ACC112 (cell line): ENCODE data around the gene NMNAT2.
"Not testable (repeated sequence)": the region's sequence is repeated elsewhere in the genome, so short reads cannot be mapped to it uniquely, and the experiment has no call there.

Source experiments
- H2AFZ ChIP-seq: fragments of 200-600 bp; sonication (generic); one replicate; pipeline ENCODE4 v1.6.0; 2017; ENCODE audit warnings: antibody characterized with exemption, low read length; ENCODE audit not compliant: unreplicated experiment
- H3K27ac ChIP-seq: fragments of 200-600 bp; sonication (generic); 2 replicates; pipeline ENCODE4 v1.5.1; 2014; ENCODE audit warnings: low read depth, mild to moderate bottlenecking, antibody characterized with exemption, low read length, moderate library complexity
- H3K27me3 ChIP-seq: fragments of 200-600 bp; sonication (generic); 2 replicates; pipeline ENCODE4 v1.6.1; 2014; ENCODE audit warnings: mild to moderate bottlenecking, antibody characterized with exemption, low read length, moderate library complexity, mixed read lengths; ENCODE audit not compliant: insufficient read depth
- H3K36me3 ChIP-seq: fragments of 200-600 bp; sonication (generic); 2 replicates; pipeline ENCODE4 v1.6.1; 2016; ENCODE audit warnings: mild to moderate bottlenecking, antibody characterized with exemption, low read length, moderate library complexity, mixed read lengths; ENCODE audit not compliant: insufficient read depth
- H3K4me1 ChIP-seq: fragments of 200-600 bp; sonication (generic); one replicate; pipeline ENCODE4 v1.6.1; 2016; ENCODE audit warnings: low read length, mixed read lengths; ENCODE audit not compliant: insufficient read depth, unreplicated experiment, control insufficient read depth
- H3K4me3 ChIP-seq: fragments of 200-600 bp; sonication (generic); 2 replicates; pipeline ENCODE4 v1.5.1; 2014; ENCODE audit warnings: mild to moderate bottlenecking, low read depth, low read length
- H3K79me2 ChIP-seq: fragments of 200-600 bp; sonication (generic); one replicate; pipeline ENCODE4 v1.6.0; 2016; ENCODE audit warnings: low read length; ENCODE audit not compliant: control insufficient read depth, unreplicated experiment, insufficient read depth

NMNAT2 gene

GRCh38 chr1:183419399-183419798, 1.2 kb upstream of the NMNAT2 start:
- Histone ChIP-seq H3K27me3 (peaks cover 91% of the 10 kb centered on the region), H3K79me2 (no peaks in the 10 kb centered on the region), H2AFZ (no peak overlapping the region), H3K27ac (no peak overlapping the region), H3K4me1 (peaks cover 12% of the 10 kb centered on the region), H3K36me3 (no peaks in the 10 kb centered on the region), H3K4me3 (no peak overlapping the region)

GRCh38 chr1:183418696-183419095, 516 bp upstream of the NMNAT2 start:
- Histone ChIP-seq H3K4me3 (peak overlapping the region; percentile 75), H3K27me3 (peaks cover 90% of the 10 kb centered on the region), H3K4me1 (peaks cover 12% of the 10 kb centered on the region), H3K36me3 (no peaks in the 10 kb centered on the region), H3K27ac (no peak overlapping the region), H2AFZ (no peak overlapping the region), H3K79me2 (no peaks in the 10 kb centered on the region)

GRCh38 chr1:183416850-183417771, 1.1 kb downstream of the NMNAT2 start:
- H2AFZ ChIP-seq = no peak overlapping the region
- H3K27ac ChIP-seq = no peak overlapping the region
- H3K36me3 ChIP-seq = no peaks in the 10 kb centered on the region
- H3K4me3 ChIP-seq = peak overlapping the region; percentile 75
- peaks cover 83% of the 10 kb centered on the region for H3K27me3 ChIP-seq
- no peaks in the 10 kb centered on the region for H3K79me2 ChIP-seq
- peaks cover 12% of the 10 kb centered on the region for H3K4me1 ChIP-seq

GRCh38 chr1:183414365-183414764, 3.8 kb downstream of the NMNAT2 start:
- no peak overlapping the region for H3K4me3 ChIP-seq
- H3K79me2 ChIP-seq = no peaks in the 10 kb centered on the region
- peaks cover 57% of the 10 kb centered on the region for H3K27me3 ChIP-seq
- no peak overlapping the region for H3K27ac ChIP-seq
- no peak overlapping the region for H2AFZ ChIP-seq
- peaks cover 12% of the 10 kb centered on the region for H3K4me1 ChIP-seq
- no peaks in the 10 kb centered on the region for H3K36me3 ChIP-seq

- no peaks in the 10 kb centered on the region for H3K79me2 ChIP-seq
- no peaks in the 10 kb centered on the region for H3K36me3 ChIP-seq
- H3K27me3 ChIP-seq = peaks cover 35% of the 10 kb centered on the region
- H3K4me1 ChIP-seq = no peaks in the 10 kb centered on the region
- H3K4me3 ChIP-seq = no peak overlapping the region
- H3K27ac ChIP-seq = no peak overlapping the region
- H2AFZ ChIP-seq = no peak overlapping the region
Observed at GRCh38 chr1:183411091-183411490, 7.1 kb downstream of the NMNAT2 start.

GRCh38 chr1:183407961-183408360, 10.2 kb downstream of the NMNAT2 start:
- Histone ChIP-seq H3K27ac (no peak overlapping the region), H3K27me3 (peaks cover 40% of the 10 kb centered on the region), H3K36me3 (no peaks in the 10 kb centered on the region), H3K79me2 (no peaks in the 10 kb centered on the region), H2AFZ (no peak overlapping the region), H3K4me3 (no peak overlapping the region), H3K4me1 (no peaks in the 10 kb centered on the region)

GRCh38 chr1:183407474-183407873, 10.7 kb downstream of the NMNAT2 start:
- H3K36me3 ChIP-seq = no peaks in the 10 kb centered on the region
- no peak overlapping the region for H2AFZ ChIP-seq
- H3K27me3 ChIP-seq = peaks cover 42% of the 10 kb centered on the region
- no peak overlapping the region for H3K4me3 ChIP-seq
- no peak overlapping the region for H3K27ac ChIP-seq
- no peaks in the 10 kb centered on the region for H3K79me2 ChIP-seq
- H3K4me1 ChIP-seq = no peaks in the 10 kb centered on the region

- Histone ChIP-seq H3K36me3 (no peaks in the 10 kb centered on the region), H2AFZ (no peak overlapping the region), H3K27ac (no peak overlapping the region), H3K4me1 (no peaks in the 10 kb centered on the region), H3K4me3 (no peak overlapping the region), H3K79me2 (no peaks in the 10 kb centered on the region), H3K27me3 (peaks cover 47% of the 10 kb centered on the region)
Observed at GRCh38 chr1:183404476-183404875, 13.7 kb downstream of the NMNAT2 start.

GRCh38 chr1:183403498-183403897, 14.7 kb downstream of the NMNAT2 start:
- Histone ChIP-seq H3K4me3 (no peak overlapping the region), H3K36me3 (no peaks in the 10 kb centered on the region), H3K4me1 (no peaks in the 10 kb centered on the region), H2AFZ (no peak overlapping the region), H3K79me2 (no peaks in the 10 kb centered on the region), H3K27me3 (peaks cover 47% of the 10 kb centered on the region), H3K27ac (no peak overlapping the region)

GRCh38 chr1:183401565-183401964, 16.6 kb downstream of the NMNAT2 start:
- not testable (repeated sequence) for H3K79me2 ChIP-seq, H3K4me1 ChIP-seq, H2AFZ ChIP-seq, H3K36me3 ChIP-seq, H3K4me3 ChIP-seq, H3K27ac ChIP-seq
- H3K27me3 ChIP-seq = peaks cover 49% of the 10 kb centered on the region

- no peak overlapping the region for H3K27ac ChIP-seq
- H3K36me3 ChIP-seq = no peaks in the 10 kb centered on the region
- H3K79me2 ChIP-seq = no peaks in the 10 kb centered on the region
- no peaks in the 10 kb centered on the region for H3K4me1 ChIP-seq
- no peak overlapping the region for H3K4me3 ChIP-seq
- no peak overlapping the region for H2AFZ ChIP-seq
- peaks cover 72% of the 10 kb centered on the region for H3K27me3 ChIP-seq
Observed at GRCh38 chr1:183394435-183394834, 23.7 kb downstream of the NMNAT2 start.
